Large intestine (tissue), 3 donors: ENCODE data around the gene DBP. TPM values are rescaled to one million over a fixed set of nuclear protein-coding genes. Genes with fewer than 3 reads are reported as not detected.

Experiments
- DNase-seq, 2 donors: peaks; one replicate each; pipeline versions ENCODE4 v3.0.0 to v3.0.0-alpha.2; 2013
- H3K27ac ChIP-seq: one replicate; pipeline ENCODE4 v1.5.1; 2013; ENCODE audit warnings: low read length
- H3K27me3 ChIP-seq: 2 replicates; pipeline ENCODE4 v1.6.1; 2013; ENCODE audit warnings: low read length; ENCODE audit not compliant: control insufficient read depth, insufficient read depth
- H3K36me3 ChIP-seq: 2 replicates; pipeline ENCODE4 v1.6.1; 2013; ENCODE audit warnings: low read length; ENCODE audit not compliant: control insufficient read depth, insufficient read depth
- H3K4me1 ChIP-seq: one replicate; pipeline ENCODE4 v1.6.1; 2013; ENCODE audit warnings: low read length; ENCODE audit not compliant: control insufficient read depth, insufficient read depth
- H3K4me3 ChIP-seq: one replicate; pipeline ENCODE4 v1.5.1; 2013; ENCODE audit warnings: low read length
- H3K9me3 ChIP-seq: one replicate; pipeline ENCODE4 v1.6.1; 2013; ENCODE audit warnings: mild to moderate bottlenecking, low read depth, low read length, moderate library complexity; ENCODE audit not compliant: control insufficient read depth
- WGBS: methylation state at CpG from one replicate; pipeline ENCODE4 v1.1.5; 2013; ENCODE audit warnings: low lambda C conversion rate; ENCODE audit not compliant: insufficient coverage; 5-methylcytosine and 5-hydroxymethylcytosine counted together
- polyA plus RNA-seq: library from polyadenylated mRNA; unstranded; fragments of 120-200 nt; gene quantifications from one replicate; pipeline ENCODE4 v1.2.1, GENCODE V29; 2013

The DBP gene
- polyA plus RNA-seq, 1 donor = 4.0 TPM

DNA sequence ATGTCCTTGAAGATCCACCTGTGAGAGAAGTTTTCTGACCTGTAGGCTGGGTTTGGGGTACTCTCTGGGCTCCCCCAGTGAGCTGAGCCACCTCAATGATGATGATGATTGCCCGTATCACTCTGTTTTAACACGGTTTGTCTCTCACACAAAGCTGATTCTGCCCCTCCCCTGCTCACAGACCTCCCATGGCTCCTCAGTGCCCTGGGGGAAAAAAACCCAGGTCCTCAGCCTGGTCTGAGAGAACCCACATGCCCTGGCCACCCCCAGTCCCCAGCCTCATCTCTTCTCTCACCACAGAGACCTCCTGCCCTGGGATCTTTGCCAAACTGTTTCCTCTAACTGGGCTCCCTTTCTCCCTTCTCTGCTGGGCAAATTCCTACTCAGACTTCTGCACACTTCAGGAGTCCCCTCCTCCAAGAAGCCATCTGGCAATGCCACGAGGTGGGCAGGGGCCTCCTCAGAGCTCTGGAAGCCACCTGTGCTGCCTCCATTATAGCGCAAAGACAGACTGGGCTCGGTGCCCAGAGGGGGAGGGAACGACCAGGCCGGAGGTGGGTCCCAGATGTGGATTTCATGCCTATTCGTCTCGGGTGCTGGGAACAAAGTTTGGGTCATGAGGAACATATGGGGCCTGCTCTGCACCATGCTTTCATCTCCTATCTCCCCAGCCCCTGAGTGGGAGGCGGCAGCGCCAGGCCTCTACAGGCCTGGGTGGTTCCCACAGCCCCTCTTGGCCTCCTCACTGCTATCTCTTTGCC is 17.3 kb upstream of the DBP start:
- Histone ChIP-seq H3K36me3 (no peaks in the 10 kb centered on the region), H3K9me3 (no peaks in the 10 kb centered on the region), H3K27ac (no peak overlapping the region), H3K27me3 (no peaks in the 10 kb centered on the region), H3K4me1 (no peaks in the 10 kb centered on the region), H3K4me3 (no peak overlapping the region)
- DNase-seq = no peak
- no CpG with 5 or more reads among the region's 11 CpGs for WGBS

- H3K4me3 ChIP-seq = no peak overlapping the region
- no peak for DNase-seq
- WGBS = no CpG with 5 or more reads among the region's 5 CpGs
- no peaks in the 10 kb centered on the region for H3K27me3 ChIP-seq
- no peaks in the 10 kb centered on the region for H3K36me3 ChIP-seq
- H3K27ac ChIP-seq = no peak overlapping the region
- no peaks in the 10 kb centered on the region for H3K9me3 ChIP-seq
- no peaks in the 10 kb centered on the region for H3K4me1 ChIP-seq
Measured at GRCh38 chr19:48651683-48652048, 14.5 kb upstream of the DBP start.

DNA sequence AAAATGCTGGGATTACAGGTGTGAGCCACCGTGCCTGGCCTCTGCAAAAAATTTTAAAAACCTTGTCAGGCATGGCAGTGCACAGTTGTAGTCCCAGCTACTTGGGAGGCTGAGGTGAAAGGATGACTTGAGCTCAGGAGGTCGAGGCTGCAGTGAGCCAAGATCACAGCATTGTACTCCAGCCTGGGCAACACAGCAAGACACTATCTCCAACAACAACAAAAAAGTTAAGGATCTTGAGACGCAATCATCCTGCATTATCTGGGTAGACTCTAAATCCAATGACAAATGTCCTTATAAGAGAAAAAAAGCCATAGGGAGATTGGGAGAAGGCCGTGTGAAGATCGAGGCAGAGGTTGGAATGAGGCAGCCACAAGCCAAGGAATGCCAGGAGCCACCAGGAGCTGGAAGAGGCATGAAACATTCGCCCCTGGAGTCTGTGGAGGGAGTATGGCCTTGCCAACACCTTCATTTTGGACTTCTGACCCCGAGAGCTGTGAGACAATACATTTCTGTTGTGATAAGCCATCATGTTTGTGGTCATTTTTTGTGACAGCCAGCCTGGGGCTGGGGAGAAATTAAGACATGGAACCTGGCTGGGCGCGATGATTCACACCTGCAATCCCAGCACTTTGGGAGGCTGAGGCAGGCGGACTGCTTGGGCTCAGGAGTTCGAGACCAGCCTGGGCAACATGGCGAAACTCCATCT is 13.9 kb upstream of the DBP start:
- no peak for DNase-seq
- Histone ChIP-seq H3K36me3 (no peaks in the 10 kb centered on the region), H3K27me3 (no peaks in the 10 kb centered on the region), H3K4me1 (no peaks in the 10 kb centered on the region), H3K27ac (no peak overlapping the region), H3K4me3 (no peak overlapping the region), H3K9me3 (no peaks in the 10 kb centered on the region)
- no CpG with 5 or more reads among the region's 12 CpGs for WGBS

GRCh38 chr19:48648134-48648533 is 11.0 kb upstream of the DBP start:
- DNase-seq = no peak
- Histone ChIP-seq H3K4me3 (no peak overlapping the region), H3K9me3 (no peaks in the 10 kb centered on the region), H3K4me1 (peaks cover 14% of the 10 kb centered on the region), H3K27me3 (no peaks in the 10 kb centered on the region), H3K27ac (no peak overlapping the region), H3K36me3 (no peaks in the 10 kb centered on the region)
- WGBS = 71% methylated on average over 1 of the region's 2 CpGs

GRCh38 chr19:48646722-48647216 is 9.6 kb upstream of the DBP start:
- H3K4me3 ChIP-seq = no peak overlapping the region
- H3K27me3 ChIP-seq = no peaks in the 10 kb centered on the region
- H3K4me1 ChIP-seq = peaks cover 14% of the 10 kb centered on the region
- no peaks in the 10 kb centered on the region for H3K36me3 ChIP-seq
- 26% methylated on average over 2 of the region's 10 CpGs for WGBS
- peak in 1 of 2 donors; percentile 83 for DNase-seq
- H3K27ac ChIP-seq = no peak overlapping the region
- no peaks in the 10 kb centered on the region for H3K9me3 ChIP-seq

GRCh38 chr19:48646001-48646721 is 9.0 kb upstream of the DBP start, which contains the start of gene CA11:
TSS of gene CA11 (minus strand) at chr19:48646187. CDS start at chr19:48645632, 555 bp downstream.
- WGBS = 0% methylated on average over 4 of the region's 33 CpGs
- no peaks in the 10 kb centered on the region for H3K27me3 ChIP-seq
- H3K4me1 ChIP-seq = peaks cover 14% of the 10 kb centered on the region
- H3K36me3 ChIP-seq = no peaks in the 10 kb centered on the region
- peak within 1 kb of the TSS; percentile 56 for H3K4me3 ChIP-seq
- no peaks in the 10 kb centered on the region for H3K9me3 ChIP-seq
- peak in 1 of 2 donors; percentile 85 for DNase-seq
- H3K27ac ChIP-seq = peak within 1 kb of the TSS; percentile 67

GRCh38 chr19:48645620-48646000 is 8.4 kb upstream of the DBP start:
- DNase-seq = peak in 1 of 2 donors; percentile 41
- Histone ChIP-seq H3K36me3 (no peaks in the 10 kb centered on the region), H3K9me3 (no peaks in the 10 kb centered on the region), H3K27me3 (no peaks in the 10 kb centered on the region), H3K27ac (peak overlapping the region; percentile 67), H3K4me3 (peak overlapping the region; percentile 56), H3K4me1 (peaks cover 14% of the 10 kb centered on the region)
- 0% methylated on average over 3 of the region's 6 CpGs for WGBS

DNA sequence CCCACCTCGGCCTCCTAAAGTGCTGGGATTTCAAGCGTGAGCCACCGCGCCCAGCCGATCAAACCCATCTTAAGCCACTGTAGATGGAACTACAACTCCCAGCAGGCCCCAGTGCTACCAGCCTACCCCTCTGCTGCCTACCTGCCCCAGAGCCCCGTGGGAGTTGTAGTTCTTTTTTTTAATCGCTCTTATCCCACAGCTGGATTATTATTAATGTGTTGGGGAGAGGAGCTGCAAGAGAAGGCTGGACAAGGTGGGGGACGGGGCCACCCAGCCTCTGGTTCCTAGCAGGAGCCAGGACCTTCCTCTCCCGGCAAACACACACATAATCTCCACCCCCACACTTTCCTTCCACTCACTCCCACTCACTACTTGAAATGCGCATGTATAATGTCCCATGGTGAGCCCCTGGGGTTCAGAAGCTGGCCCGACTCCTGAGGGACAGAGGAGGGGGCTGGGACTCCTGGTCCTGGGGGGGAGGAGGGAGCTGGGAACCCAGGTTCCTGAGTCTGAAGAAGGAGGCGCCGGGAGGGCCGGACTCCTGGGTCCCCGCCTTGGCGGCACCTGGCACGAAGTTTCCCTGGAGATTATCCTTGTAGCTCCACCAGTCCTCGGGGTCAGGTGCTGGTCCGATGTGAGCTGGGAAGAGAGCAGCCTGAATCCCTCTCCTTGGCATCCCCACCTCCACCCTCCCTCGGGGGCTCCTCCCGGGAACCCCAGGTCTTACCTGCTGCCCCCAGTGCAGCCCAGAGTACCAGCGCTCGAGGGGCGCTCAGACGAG is 7.8 kb upstream of the DBP start:
- H3K36me3 ChIP-seq = no peaks in the 10 kb centered on the region
- H3K9me3 ChIP-seq = no peaks in the 10 kb centered on the region
- DNase-seq = peak in 1 of 2 donors; percentile 77
- no peaks in the 10 kb centered on the region for H3K27me3 ChIP-seq
- peaks cover 14% of the 10 kb centered on the region for H3K4me1 ChIP-seq
- H3K4me3 ChIP-seq = peak overlapping the region; percentile 56
- peak overlapping the region; percentile 67 for H3K27ac ChIP-seq
- no CpG with 5 or more reads among the region's 25 CpGs for WGBS

DNA sequence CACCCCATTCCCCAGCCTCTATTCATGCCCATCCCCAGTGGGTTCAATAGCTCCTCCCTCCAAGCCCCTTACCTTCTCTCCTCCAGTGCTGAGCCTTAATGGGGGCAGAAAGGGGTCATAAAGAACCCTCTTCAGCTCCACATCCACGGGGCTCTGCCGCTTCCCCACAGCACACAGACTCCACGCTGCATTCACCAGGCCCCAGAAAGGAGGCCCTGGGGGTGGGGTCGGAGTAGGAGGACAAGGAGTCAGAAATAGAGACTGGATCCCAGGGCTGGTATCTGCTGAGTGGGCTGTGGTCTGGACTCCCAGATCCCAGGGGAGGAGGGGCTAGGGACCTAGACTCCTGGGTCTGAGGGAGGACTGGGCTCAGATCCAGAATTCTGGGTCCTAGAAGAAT is 7.2 kb upstream of the DBP start:
- Histone ChIP-seq H3K4me1 (peaks cover 14% of the 10 kb centered on the region), H3K9me3 (no peaks in the 10 kb centered on the region), H3K4me3 (no peak overlapping the region), H3K27ac (no peak overlapping the region), H3K36me3 (no peaks in the 10 kb centered on the region), H3K27me3 (no peaks in the 10 kb centered on the region)
- DNase-seq = no peak
- WGBS = no CpG with 5 or more reads among the region's 4 CpGs

GRCh38 chr19:48642862-48643261 is 5.7 kb upstream of the DBP start:
- Histone ChIP-seq H3K27me3 (no peaks in the 10 kb centered on the region), H3K36me3 (no peaks in the 10 kb centered on the region), H3K4me1 (peaks cover 22% of the 10 kb centered on the region), H3K27ac (no peak overlapping the region), H3K9me3 (no peaks in the 10 kb centered on the region), H3K4me3 (no peak overlapping the region)
- WGBS = 90% methylated on average over 1 of the region's 5 CpGs
- DNase-seq = no peak
